ENCODE data around the gene CFDP1.
A peak's percentile ranks its signal among the peaks of the same experiment; 100 is the strongest.

The CFDP1 gene

GRCh38 chr16:75371171-75371570 is 62.1 kb downstream of the CFDP1 start:
- no peak for DNase-seq

- DNase-seq, result no peak
These were observed 69.0 kb downstream of the CFDP1 start for GRCh38 chr16:75364286-75364791.

DNA sequence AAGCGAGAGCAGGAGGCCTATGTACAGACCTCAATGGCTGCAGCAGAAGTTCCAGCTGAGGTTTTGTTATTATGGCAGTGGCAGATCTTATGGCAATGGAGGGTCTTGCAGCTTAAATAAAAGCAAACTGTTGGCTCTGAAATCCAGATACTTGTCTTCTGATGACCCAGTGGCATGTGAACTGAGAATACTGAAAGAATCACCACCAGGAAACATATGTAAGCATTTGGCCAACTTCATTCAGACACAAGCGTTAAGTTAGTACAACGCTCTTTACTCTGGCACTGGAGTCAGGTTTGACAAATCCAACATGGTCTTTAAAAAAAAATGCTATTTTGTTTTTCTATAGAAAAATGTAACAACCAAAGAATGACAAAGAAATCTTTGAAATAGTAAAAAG is 70.5 kb downstream of the CFDP1 start:
- DNase-seq, result no peak

DNA sequence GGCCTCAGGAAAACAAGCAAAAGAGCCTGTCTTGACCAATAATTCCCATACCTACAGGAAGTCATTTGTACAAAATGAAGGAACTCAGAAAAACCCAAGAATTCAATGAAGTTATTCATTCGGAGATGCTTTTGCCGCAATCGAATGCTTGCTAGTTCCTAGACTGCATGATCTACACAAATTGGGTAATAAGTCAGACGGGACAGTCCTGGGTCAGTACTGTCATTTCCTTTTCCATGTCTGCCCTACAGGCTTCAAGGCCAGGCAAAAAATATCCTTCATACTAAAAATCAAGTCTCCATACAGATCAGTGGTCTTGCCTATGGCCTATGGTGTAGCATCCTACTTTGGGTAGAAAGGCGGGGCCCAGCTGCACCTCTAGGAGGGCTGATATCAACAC is 71.4 kb downstream of the CFDP1 start:
- no peak for DNase-seq

GRCh38 chr16:75354170-75354569 is 79.1 kb downstream of the CFDP1 start:
- DNase-seq, result no peak

DNA sequence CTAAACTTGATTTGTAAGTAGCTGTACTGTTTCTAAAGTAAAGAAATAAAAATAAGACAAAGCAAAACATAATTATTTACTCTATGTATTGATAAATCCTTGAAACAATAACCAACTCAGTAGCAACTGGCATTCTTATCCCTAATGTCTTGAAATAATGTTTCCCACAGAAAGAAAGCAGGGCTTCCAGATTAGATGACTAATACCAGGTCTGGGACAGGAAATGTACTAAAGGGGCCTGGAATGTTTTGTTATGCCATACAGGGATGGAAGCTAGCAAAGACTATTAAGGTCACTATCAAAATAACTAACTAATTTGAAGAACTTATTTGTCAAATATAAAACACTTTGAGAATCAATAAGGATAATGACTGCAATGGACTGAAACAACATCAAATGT is 82.1 kb downstream of the CFDP1 start:
- DNase-seq, result peak; percentile 84

GRCh38 chr16:75345711-75346110 is 87.6 kb downstream of the CFDP1 start:
- no peak for DNase-seq

DNA sequence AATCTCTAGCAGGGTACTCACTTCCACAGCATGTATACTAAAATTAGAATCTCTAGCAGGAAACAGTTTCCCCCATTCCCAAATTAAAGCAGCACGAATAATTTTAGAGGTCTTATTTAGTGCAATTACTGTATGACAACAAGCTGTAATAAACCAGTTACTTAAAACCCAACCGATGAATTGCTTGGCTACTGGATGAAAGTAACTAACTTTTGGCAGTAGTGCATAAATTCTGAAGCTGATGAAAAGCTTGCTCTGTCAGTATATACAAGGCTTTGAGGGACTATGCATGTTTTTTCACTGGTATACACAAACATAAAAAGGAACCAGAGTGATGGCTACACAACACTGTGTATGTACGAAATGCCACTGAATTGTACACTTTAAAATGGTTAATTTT is 89.4 kb downstream of the CFDP1 start:
- no peak for DNase-seq

- DNase-seq, result peak; percentile 14
These were observed 90.0 kb downstream of the CFDP1 start for GRCh38 chr16:75343286-75343685.

DNA sequence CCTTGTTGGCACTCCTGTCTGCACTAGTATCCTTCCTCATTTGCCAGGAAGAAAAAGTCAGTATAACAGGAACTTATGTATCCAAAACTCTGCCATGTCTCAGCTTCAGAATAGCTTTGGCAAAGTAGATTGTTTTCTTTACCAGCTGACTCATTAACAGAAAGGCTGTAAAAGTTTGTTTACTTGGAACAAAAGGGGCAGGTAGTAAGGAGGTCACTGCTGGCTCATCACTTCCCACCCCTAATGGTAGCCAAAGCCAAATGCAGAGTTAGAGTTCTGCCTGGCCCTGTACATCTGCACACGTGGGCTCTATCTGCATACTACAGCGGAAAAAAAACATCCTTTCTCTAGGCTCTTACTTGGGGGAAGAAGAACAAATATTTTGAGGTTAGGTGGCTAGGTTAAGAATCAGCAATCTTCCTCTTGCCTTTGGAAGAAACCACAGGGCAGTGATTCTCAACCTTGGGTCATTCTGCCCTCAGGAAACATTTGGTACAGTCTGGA is 90.9 kb downstream of the CFDP1 start:
- DNase-seq, result peak; percentile 46

GRCh38 chr16:75341564-75342307 is 91.6 kb downstream of the CFDP1 start:
- DNase-seq, result no peak

GRCh38 chr16:75340741-75341491 is 92.4 kb downstream of the CFDP1 start:
- DNase-seq, result peak; percentile 51

DNA sequence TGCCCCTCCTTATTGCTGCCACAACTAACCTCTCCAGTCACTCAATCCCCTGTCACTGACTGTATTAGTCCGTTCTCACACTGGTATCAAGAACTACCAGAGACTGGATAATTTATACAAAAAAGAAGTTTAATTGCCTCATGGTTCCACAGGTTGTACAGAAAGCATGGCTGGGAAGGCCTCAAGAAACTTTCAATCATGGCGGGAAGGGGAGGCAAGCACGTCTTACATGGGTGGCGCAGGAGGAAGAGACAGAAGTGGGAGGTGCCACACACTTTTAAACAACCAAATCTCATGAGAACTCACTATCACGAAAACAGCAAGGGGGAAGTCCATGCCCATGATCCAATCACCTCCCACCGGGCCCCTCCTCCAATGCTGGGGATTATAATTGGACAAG is 95.9 kb downstream of the CFDP1 start:
- DNase-seq, result no peak

- no peak for DNase-seq
These were observed 96.8 kb downstream of the CFDP1 start for GRCh38 chr16:75336521-75336920.

DNA sequence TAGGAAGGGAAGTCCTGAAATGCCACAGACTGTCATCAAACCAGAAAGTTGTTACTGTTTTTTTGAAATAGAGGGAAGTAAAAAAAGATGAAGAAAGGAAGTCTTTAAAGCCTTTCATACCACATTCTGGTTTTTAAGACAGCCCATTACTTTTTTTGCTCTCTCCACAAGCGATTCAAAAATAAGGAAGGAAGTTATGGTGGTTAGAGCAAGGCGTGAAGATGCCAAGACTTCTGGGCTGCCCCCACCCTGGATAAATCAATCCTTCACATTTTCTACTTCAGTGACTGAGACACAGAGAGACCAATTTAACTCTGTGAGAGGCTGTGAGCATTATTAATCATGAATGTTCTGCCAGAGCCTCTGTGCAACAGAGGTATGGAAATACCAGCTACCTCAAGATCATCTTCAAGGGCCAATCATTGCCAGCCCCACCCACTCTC is 99.6 kb downstream of the CFDP1 start:
- DNase-seq, result no peak

- no peak for DNase-seq
These were observed 103.4 kb downstream of the CFDP1 start for GRCh38 chr16:75329943-75330342.

DNA sequence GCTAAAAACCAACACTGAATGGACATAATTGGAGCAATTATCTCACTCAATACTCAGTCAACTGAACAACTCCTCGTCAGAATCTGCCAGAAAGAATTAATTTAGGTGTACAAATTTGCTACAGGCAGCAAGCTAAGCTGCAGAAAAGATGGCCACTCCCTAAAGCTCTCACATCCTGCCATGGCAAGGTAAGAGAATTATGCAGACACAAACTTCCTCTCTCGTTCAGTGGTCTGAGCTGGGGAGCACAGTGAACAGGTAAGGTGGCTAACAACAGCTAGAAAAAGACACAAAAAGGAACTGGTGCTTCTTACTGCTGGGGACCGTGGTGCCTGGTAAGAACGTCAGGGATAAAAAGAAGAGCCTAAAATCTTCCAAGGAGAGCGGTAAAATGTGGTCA is 107.0 kb downstream of the CFDP1 start:
- DNase-seq, result no peak

DNA sequence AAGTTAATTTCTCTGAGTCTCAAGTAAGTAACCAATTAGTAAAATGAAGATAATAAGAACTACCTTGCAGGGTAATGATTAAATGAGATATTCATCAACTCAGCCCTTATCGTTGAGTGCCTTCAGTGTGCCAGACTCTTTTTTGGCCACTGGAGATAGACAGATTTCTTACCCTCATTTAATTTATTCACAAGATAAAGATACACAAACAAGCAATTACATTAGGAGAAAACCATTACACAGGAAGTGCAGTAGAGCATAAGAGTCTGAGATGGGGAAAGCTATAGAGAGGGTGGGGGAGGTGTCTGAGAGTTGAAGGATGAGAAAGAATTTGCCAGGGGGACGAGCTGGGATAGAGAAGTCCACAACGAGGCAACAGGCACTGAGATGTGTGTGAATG is 109.4 kb downstream of the CFDP1 start:
- no peak for DNase-seq

GRCh38 chr16:75323198-75323597 is 110.1 kb downstream of the CFDP1 start:
- no peak for DNase-seq

DNA sequence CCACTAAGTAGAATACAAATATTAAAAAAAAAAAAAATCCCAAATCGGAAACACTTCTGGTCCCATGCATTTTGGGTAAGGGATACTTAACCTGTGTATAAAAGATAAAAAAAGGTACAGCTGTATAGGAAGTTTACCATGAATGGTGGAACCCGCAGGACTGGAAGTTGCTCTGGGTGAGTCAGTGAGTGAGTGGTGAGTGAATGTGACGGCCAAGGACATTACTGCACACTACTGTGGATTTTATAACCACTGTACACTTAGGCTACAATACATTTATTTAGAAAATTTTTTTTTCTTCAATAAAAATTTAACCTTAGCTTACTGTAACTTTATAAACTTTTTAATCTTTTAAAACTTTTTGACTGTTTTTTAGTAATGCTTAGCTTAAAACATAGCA is 110.6 kb downstream of the CFDP1 start:
- peak; percentile 77 for DNase-seq

DNA sequence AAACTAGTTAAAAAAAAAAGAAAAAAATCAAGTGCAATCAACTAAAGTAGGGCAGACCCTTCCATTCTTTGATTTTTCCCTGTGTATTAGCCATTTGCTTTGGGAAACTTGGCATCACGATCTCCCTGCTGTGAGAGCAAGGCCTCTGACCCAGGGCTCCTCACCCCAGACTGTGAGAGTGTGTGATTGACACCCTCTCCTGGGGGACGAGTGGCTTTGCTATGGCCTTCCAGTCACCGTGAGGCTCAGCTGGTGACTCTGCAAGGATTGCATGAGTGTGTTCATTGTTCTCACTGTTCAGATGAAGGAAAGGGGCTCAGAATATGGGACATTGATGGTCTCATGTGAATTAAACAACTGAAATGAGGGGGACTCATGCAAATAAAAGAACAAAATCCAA is 112.9 kb downstream of the CFDP1 start:
- DNase-seq, result no peak

- DNase-seq, result peak; percentile 93
These were observed 113.5 kb downstream of the CFDP1 start for GRCh38 chr16:75319513-75320411.

DNA sequence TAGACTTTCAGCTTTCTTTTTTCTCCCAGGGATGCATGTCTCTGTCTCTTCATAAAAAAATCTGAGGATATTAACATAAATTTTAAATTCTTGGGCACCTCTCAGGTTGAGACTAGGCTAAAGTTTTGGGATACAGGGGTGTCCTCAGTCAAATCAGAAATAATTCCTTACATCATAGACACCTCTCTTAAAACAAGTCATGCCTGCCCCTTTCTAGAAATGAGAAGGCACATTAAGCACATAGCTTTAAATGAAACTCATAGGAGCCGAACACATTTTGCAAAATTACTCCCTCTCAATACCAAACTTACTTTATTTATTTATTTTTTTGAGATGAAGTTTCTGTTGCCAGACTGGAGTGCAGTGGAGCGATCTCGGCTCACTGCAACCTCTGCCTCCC is 114.6 kb downstream of the CFDP1 start:
- DNase-seq, result no peak
